Measurements from ENCODE around the gene TBL1XR1.

- TF ChIP-seq CTCF (conservative IDR thresholded peaks at IDR 0.05; ENCODE audit: low read depth, low read length): no peak
- TF ChIP-seq EZH2 (IDR thresholded peaks at IDR 0.05; ENCODE audit: borderline replicate concordance, low read depth, low read length, poor library complexity, severe bottlenecking): no peak
These were observed 61.3 kb downstream of the TBL1XR1 start for GRCh38 chr3:177135841-177136492.
